Measurements from ENCODE around the gene DUSP11. TPM values are rescaled to one million over a fixed set of nuclear protein-coding genes. Genes with fewer than 3 reads are reported as not detected.

The DUSP11 gene
- polyA plus RNA-seq (2012; ENCODE audit: missing spikeins): 30.0 TPM

DNA sequence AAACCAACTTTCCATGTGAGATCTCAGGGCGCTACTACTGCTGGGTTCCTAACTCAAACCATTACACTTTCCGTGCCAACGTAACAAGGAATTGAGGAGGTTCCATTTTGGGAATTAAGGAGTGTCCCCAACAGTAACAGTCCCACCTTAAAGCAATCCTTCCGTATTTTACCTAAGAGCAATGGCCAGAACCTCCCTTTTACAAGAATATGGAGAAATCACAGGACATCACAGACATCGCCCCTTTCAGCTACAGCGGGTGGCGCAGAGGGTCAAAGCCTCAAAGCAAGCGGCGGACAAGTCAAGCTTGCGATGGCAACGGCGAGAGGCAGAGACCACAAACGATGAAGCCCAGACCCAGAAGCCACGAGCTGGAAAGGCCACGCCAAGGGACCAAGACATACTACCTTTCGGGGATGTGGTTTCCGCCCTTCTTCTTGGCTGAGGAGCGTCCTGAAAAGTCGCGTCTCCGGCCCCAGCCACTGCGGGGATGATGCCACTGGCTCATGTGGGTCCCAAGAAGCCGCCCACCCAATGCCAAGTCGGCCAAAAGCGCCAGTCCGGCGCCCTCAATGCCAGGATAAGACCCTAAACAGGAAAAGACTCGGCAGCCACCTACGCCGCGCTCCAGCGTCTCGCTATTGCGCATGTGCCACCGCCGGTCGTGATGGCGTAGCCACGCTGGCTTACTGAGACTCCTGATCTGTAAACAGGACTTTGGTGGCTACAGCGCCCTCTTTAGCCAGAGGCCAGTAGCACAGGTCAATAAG lies at the start of gene DUSP11:
Gene DUSP11, minus strand, starts transcription at position 637 of the 770 bp plus-strand sequence. Its CDS starts 129 bp downstream, at position 508.
- FAIRE-seq (peak; percentile 99), DNase-seq (ENCODE audit: insufficient read length) (peak; percentile 76)
- TF ChIP-seq POLR2AphosphoS5 (IDR thresholded peaks at IDR 0.05; ENCODE audit: low read depth, low read length) (peak; percentile 82), TAF1 (IDR thresholded peaks at IDR 0.05; ENCODE audit: borderline replicate concordance, low read depth, low read length) (0 out of 2 replicates have a peak, but pooled peaks have one; percentile 35), POLR2A (IDR thresholded peaks at IDR 0.05; ENCODE audit: low read depth, low read length) (peak; percentile 80)

DNA sequence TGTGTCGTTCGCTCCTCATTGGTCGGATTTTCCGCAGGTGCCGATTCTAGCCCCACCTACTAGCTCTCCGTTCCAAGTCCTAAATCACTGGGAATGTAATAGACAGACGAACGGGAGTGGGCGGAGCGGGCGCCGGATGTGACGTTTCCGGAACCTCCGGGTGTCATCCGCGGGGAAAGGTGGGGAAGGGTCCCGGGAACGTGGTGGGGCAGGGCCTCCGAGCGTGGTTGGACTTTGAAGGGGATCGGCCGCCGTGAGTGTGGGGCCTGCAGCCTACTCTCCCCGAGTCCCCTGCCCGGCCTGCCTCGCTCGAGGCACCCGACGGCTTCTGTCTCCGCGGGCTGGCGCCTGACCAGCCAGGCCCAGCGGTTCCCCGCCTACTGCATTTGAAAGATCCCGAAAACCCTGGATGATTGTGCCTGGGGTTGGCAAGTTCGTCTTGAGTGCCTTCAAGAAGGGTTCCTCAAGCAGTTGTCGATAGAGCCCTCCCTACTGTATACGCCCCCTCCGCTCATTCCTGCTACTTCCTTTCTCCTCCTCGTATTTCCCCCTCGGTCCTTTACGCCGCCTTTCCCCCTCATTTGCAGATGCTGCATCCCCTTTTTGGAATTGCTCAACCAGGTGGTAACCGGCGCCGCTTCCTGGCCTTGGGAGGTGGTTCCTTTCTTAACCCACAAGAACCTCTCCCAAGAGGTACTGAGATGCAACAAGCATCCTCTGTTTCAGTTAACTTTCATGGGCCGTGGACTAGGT lies 49.1 kb upstream of the DUSP11 start, which contains the start of gene STAMBP:
Gene STAMBP, plus strand, starts transcription at position 144 of the 753 bp plus-strand sequence. CDS start 1,896 bp downstream, outside the sequence.
- FAIRE-seq (peak; percentile 90), DNase-seq (ENCODE audit: insufficient read length) (peak; percentile 74)
- TF ChIP-seq TAF1 (IDR thresholded peaks at IDR 0.05; ENCODE audit: borderline replicate concordance, low read depth, low read length) (peak; percentile 22; the same call in 1 of the 2 replicates), POLR2AphosphoS5 (IDR thresholded peaks at IDR 0.05; ENCODE audit: low read depth, low read length) (peak; percentile 71; the same call in 1 of the 2 replicates), POLR2A (IDR thresholded peaks at IDR 0.05; ENCODE audit: low read depth, low read length) (peak; percentile 65; the same call in 1 of the 2 replicates)

DNA sequence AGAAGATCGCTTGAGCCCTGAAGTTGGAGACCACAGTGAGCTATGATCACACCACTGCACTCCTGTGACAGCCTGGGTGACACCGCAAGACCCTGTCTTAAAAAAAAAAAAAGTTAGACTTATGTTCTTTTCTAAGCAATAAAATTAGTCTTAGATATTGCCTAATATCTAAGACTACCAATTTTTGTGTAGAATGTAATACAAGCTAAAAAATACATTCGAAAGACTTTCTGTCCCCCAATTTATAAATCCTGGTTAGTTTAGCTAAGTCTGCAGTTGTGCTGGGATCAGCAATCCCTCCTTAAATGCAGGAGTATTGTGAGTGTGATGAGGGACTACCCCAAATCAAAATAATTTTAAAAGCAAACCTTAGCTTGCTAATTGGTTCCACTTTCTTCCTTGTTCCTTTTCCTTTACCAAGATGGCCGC lies 48.5 kb upstream of the DUSP11 start:
- DNase-seq (ENCODE audit: insufficient read length) (no peak), FAIRE-seq (no peak)
- TF ChIP-seq POLR2A (IDR thresholded peaks at IDR 0.05; ENCODE audit: low read depth, low read length): no peak
- no peak for TF ChIP-seq TAF1 (IDR thresholded peaks at IDR 0.05; ENCODE audit: borderline replicate concordance, low read depth, low read length)
- TF ChIP-seq POLR2AphosphoS5 (IDR thresholded peaks at IDR 0.05; ENCODE audit: low read depth, low read length): no peak

GRCh38 chr2:73827660-73828388 lies 47.9 kb upstream of the DUSP11 start:
- FAIRE-seq (no peak), DNase-seq (ENCODE audit: insufficient read length) (no peak)

DNA sequence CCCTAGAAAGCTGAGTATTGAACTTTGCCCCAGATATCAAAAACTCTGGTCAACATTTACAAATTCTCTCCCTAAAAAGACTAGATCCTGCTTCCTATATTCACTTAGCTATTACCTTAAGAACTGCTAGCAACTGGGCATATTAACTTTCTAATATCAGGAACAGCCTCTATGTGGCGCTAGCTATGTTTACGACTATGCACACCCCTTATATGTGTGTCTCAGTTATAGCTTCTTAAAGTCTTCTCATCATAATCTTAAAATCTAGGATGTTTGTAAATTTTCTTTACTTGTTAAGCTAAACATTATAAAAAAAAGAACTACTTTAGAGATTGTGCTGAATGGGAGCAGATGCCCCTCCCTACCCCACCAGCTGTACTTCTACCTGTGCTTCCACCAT lies 47.1 kb upstream of the DUSP11 start:
- no peak for FAIRE-seq
- DNase-seq (ENCODE audit: insufficient read length): no peak

More at GRCh38 chr2:73827660-73828388, 47.9 kb upstream of the DUSP11 start:
- TF ChIP-seq POLR2A (IDR thresholded peaks at IDR 0.05; ENCODE audit: low read depth, low read length): no peak
- TF ChIP-seq TAF1 (IDR thresholded peaks at IDR 0.05; ENCODE audit: borderline replicate concordance, low read depth, low read length): no peak
- no peak for TF ChIP-seq POLR2AphosphoS5 (IDR thresholded peaks at IDR 0.05; ENCODE audit: low read depth, low read length)

GRCh38 chr2:73825408-73825807 lies 45.5 kb upstream of the DUSP11 start:
- DNase-seq (ENCODE audit: insufficient read length): no peak
- FAIRE-seq: no peak
- TF ChIP-seq POLR2AphosphoS5 (IDR thresholded peaks at IDR 0.05; ENCODE audit: low read depth, low read length) (no peak), TAF1 (IDR thresholded peaks at IDR 0.05; ENCODE audit: borderline replicate concordance, low read depth, low read length) (no peak), POLR2A (IDR thresholded peaks at IDR 0.05; ENCODE audit: low read depth, low read length) (no peak)

More for the DNA sequence above, 47.1 kb upstream of the DUSP11 start:
- no peak for TF ChIP-seq POLR2A (IDR thresholded peaks at IDR 0.05; ENCODE audit: low read depth, low read length)
- TF ChIP-seq POLR2AphosphoS5 (IDR thresholded peaks at IDR 0.05; ENCODE audit: low read depth, low read length): no peak
- no peak for TF ChIP-seq TAF1 (IDR thresholded peaks at IDR 0.05; ENCODE audit: borderline replicate concordance, low read depth, low read length)

DNA sequence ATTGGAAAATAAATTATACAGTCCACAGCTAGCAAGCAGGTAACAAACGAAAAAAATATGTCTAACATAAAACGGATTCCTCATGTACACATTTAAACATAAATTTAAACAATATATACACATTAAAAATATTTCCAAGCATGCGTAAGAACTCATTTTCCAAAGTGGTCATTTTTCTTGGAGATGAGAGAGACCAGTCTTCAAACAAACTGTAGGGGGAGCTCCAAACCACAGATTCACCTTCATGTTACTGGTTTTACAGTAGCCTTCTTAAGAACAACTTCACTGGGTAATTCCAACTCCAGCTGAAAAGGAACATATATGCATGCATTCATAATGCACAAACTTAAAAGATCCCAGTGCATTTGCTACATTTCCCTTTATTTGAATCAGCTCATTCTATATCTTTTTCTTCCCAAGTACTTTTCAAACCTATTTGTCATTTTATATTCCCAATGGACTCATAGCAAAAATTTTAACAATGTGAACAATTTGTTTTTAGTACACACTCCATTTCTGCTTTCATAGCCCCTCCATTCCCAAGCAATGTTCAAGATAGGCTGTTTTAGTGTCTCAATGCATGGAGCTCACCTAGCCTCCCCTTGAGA lies 44.1 kb upstream of the DUSP11 start:
- TF ChIP-seq TAF1 (IDR thresholded peaks at IDR 0.05; ENCODE audit: borderline replicate concordance, low read depth, low read length) (no peak), POLR2A (IDR thresholded peaks at IDR 0.05; ENCODE audit: low read depth, low read length) (no peak), POLR2AphosphoS5 (IDR thresholded peaks at IDR 0.05; ENCODE audit: low read depth, low read length) (no peak)
- no peak for DNase-seq (ENCODE audit: insufficient read length)
- peak; percentile 51 for FAIRE-seq

- no peak for FAIRE-seq
- TF ChIP-seq POLR2A (IDR thresholded peaks at IDR 0.05; ENCODE audit: low read depth, low read length) (no peak), TAF1 (IDR thresholded peaks at IDR 0.05; ENCODE audit: borderline replicate concordance, low read depth, low read length) (no peak), POLR2AphosphoS5 (IDR thresholded peaks at IDR 0.05; ENCODE audit: low read depth, low read length) (no peak)
- DNase-seq (ENCODE audit: insufficient read length): no peak
These were observed 43.5 kb upstream of the DUSP11 start for GRCh38 chr2:73823416-73823815.

DNA sequence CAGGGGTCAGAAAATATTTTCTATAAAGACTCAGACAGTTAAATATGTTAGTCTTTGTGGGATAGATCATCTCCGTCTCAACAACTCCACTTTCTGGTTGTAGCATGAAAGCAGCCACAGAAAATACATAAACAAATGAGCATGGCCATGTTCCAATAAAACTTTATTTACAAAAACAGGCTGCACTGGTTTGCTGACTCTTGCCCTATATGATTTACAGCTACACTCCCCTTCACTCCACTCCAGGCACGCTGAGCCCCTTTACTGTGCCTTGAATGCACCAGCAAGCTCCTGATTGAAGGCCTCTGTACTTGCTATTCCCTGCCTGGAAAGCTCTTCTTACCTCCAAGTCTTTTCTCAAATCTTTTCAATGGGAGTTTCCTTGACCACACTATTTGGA lies 43.1 kb upstream of the DUSP11 start:
- FAIRE-seq (no peak), DNase-seq (ENCODE audit: insufficient read length) (no peak)
- TF ChIP-seq POLR2A (IDR thresholded peaks at IDR 0.05; ENCODE audit: low read depth, low read length) (no peak), TAF1 (IDR thresholded peaks at IDR 0.05; ENCODE audit: borderline replicate concordance, low read depth, low read length) (no peak), POLR2AphosphoS5 (IDR thresholded peaks at IDR 0.05; ENCODE audit: low read depth, low read length) (no peak)

DNA sequence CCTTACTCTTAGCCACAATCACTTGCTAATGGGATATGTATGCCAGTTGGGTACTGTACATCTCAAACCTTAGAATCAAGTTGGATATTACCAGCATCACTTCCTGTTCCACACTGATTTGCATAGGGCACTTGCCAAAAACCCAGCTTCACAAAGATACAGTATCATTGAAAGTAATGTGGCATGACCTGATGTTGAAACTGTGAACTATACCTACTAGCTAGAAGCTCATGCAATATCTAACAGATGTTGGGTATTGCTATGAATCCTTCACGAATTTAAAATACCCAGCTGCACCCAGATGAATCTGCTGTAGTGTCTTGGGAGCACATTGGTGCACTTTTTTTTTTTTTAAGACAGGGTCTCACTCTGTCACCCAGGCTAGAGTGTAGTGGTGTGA lies 42.4 kb upstream of the DUSP11 start:
- DNase-seq (ENCODE audit: insufficient read length): no peak
- TF ChIP-seq POLR2AphosphoS5 (IDR thresholded peaks at IDR 0.05; ENCODE audit: low read depth, low read length): no peak
- no peak for TF ChIP-seq POLR2A (IDR thresholded peaks at IDR 0.05; ENCODE audit: low read depth, low read length)
- no peak for TF ChIP-seq TAF1 (IDR thresholded peaks at IDR 0.05; ENCODE audit: borderline replicate concordance, low read depth, low read length)
- FAIRE-seq: peak; percentile 88
